NCI-H226 (cell line): ENCODE results near the gene FAM98A.

ENCODE experiments used
- DNase-seq: peaks from one replicate; pipeline ENCODE4 v3.0.0-alpha.2; 2015

Gene FAM98A

DNA sequence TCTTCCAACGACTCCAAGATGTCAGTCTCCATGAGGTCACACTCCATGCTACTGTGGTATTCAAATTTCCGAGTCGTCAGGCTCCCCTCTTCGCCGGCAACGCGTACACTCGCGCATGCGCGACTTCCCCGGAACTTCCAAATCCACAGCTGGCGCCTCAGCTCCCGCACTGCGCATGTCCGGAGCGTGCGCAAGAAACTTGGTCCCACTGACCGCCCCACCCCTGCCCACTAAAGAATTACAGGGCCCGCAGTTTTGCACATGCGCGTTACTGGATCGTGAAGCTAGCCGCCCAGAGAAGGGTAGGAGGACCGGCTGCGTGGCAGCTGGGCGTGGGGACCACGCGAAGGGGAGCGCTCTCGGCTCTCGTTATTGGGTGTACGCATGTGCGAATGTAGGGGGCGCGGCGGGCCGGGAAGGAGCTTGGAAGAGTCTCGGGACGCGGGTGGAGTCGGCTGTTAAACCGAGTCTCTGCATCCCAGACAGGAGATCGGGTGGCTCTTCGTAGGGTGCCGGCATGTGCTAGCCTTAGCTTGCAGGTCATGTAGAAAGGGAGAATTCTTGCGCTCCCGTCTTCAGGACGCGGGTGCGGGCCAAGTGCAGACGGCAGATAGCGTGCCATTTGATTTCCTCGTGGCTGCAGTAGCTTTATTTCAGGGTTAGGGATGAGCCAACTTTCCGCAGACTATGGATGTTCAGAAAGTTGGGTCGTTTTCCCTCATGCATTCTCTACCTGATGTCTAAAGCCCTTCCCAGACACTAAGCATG, at the start of gene FAM98A:
Gene FAM98A (minus strand): TSS at position 125 of the 768 bp plus-strand sequence. CDS start 78 bp downstream, at position 47.
- DNase-seq = peak; percentile 95

DNA sequence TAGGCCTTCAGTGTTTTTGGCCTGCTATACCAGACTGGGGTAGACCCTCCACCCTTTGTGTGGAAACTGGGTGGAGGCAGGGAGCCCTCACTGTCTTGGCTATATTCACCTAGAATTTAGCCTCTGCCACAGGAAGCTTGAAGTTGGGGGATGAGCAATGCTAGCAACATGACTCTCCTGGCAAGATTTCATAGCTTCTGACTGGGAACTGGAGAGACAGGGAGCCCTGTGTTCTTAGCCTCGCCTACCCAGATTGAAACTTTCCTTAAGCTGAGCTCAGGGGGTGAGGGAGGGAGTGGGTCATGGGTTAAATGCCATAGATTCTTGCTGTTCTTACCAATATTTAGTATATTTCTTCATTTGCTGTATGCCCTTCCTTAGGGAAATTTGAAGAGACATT, 46.8 kb upstream of the FAM98A start:
- peak; percentile 23 for DNase-seq

DNA sequence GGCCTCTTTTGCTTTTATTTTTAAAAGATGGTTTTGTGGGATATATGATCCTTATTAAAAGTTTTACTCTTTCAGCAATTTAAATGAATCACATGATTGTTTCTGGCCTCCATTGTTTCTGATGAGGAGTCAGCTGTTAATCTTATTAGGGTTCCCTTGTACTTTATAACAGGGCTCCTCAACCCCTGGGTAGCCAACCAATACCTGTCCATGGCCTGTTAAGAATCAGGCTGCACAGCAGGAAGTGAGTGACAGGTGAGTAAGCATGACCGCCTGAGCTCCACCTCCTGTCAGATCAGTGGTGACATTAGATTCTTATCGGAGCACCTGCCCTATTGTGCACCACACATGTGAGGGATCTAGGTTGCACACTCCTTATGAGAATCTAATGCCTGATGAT, 45.1 kb upstream of the FAM98A start:
- no peak for DNase-seq

DNA sequence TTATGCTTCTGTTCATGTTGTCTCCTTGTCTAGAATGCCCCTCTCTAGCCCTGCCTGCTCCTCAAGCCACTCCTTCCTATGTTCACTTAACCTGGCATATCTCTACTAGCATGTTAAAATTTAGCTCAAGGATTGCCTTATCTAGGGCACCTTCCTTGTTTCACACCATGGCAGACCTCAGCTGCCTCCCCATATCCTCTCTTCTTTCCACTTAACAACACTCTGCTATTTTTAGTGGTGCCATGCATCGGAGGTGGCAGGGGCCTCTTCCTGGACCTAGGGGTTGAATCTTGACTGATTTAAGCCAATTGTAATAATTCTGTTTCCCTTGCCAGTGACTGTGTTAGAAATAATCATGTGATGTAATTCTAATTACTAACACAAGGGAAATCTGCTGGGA, 36.9 kb upstream of the FAM98A start:
- no peak for DNase-seq

DNA sequence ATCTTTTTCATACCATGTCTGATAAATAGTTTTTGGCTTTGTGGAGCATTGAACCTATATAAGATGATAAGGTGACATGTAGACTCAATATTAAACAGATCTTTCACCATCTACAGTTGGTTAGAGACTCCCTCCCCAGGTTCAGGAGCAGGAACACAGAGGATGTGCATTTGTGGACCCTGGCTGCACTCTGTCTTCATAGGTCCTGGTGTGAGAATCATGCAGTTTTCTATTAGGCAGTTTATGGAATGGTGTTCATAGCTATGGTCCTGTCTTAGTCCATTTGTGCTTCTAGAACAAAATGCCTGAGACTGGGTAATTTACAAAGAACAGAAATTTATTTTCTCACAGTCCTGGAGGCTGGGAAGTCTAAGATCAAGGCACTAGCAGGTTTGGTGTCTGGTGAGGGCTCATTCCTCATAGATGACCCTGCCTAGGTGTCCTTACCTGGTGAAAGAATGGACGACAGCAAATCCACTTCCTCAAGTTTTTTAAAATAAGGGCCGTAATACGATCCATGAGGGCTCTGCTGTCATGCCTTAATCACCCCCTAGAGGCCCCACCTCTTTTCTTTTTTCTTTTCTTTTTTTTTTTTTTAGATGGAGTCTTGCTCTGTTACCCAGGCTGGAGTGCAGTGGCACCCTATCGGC, 35.3 kb upstream of the FAM98A start:
- DNase-seq = no peak

DNA sequence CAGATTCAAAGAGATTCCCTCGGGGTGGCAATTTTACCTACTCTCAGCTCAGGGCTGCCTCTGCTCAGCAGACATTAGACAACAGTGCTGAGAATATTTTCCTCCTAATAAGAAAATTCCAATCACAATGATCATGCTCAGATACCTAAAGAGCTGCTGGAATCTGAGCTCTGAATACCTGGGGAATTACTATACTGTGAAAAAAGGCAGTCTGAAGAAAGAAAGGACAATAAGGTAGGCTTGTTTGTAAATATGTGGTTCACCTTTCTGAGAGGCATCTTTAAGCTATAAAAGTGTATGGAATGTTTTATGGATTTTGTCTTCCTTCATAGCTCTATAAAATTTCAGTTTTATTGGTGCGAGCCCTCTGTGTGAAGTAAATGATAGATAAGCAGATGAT, 34.2 kb upstream of the FAM98A start:
- no peak for DNase-seq

DNA sequence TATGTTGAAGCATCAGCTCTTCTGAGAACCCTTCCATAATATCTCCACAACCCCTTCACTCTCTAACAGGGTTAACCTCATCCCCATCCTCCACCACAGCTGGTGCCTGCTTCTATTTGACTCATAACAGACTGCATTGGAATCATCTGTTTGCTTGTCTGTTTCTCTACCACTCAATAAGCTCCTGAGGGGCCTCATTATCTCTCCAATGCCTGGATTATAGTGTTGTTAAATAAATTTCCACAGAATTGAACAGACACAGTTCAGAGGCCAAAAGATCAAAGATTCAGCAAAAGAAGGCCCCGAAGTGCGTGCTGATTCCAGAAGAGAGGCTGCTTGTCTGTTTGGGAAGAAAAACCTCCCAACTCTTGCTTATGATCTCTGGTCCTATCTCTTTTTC, 33.7 kb upstream of the FAM98A start:
- no peak for DNase-seq

DNA sequence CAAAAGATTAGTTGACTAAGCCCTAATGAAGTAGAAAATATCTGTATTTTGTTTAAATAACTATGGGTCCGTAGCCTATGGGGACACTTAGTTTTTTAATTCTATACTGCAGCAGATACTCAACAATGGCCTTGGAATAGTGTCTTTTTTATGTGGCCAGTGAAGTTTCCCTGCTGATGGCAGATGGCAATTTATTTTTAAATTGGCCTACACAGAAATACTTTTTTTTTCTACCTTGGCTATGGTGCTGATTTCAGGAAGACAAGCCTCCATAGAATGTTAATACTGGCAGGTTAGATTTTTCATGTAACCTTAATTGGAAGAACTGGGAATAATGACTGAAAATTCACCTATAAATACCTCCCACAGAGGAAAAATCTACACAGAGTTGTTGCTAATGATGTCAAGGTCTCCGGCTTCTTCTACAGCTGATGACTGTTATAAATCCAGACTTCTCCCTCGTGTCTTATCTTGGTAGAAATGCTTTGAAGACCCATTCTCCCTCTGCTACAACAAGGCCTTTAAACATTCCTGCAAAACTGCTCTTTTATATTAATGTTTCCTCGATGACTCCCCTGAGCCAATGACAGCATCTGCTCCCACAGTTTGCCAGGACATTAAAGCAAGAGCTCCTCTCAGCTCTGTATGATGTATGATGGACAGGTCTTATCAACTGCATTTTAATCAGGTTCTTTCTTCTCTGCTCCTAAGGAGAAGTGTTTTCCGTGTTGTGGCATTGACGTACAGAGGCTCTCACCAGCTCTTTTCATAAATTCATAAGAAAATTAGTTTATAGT, 29.1 kb upstream of the FAM98A start:
- DNase-seq = no peak

DNA sequence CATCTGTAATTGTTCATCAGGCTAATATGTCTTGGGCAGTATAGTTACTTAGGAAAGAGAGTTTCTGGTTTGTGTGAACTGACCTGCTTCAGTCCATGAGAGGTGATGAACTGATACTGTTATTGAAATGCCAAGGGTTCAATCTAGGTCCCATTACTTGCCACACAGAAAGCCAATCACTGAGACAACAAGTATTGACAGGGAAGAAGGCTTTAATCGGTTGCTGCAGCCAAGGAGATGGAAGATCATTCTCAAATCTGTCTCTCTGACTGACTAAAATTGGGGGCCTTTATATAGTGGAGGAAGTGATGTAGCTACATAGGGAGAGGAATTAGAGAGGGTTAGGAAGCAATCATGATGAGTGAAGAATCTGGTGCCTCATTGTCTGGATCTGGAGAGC, 19.9 kb upstream of the FAM98A start:
- DNase-seq = no peak

DNA sequence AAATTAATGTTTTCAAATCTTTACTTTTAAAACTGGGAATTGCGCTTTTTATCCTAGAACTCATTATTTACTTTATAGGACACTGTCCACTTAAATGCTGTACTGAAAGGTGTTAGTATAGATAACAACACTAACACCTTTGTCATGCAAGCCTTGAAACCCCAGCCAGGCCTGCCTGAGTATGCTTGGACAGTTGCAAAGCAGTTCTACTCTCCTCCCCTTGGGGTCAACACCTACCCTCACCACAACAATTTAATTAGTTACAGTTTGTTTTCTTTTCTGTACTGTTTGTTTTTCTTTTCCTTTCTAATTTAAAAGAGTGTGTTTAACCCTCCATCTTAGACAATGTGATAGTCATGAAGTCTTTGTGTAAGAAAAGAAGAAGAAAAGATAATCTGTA, 18.9 kb upstream of the FAM98A start:
- DNase-seq = no peak

DNA sequence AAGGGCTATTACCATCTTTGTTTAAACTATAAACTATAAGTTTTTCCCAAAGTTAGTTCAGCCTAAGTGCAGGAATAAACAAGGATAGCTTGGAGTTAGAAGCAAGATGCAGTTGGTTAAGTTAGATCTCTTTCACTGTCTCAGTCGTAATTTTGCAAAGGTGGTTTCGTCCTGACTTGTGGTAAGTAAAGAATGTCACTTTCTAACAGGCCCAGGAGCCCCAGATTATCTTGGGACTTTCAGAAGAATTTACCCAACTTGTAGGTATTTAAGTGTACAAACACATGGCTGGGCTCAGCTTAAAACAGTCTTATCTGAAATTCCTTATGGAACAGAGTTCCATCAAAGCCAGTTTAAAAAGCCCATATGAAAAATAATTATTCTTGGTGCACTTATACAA, 18.3 kb upstream of the FAM98A start:
- no peak for DNase-seq

DNA sequence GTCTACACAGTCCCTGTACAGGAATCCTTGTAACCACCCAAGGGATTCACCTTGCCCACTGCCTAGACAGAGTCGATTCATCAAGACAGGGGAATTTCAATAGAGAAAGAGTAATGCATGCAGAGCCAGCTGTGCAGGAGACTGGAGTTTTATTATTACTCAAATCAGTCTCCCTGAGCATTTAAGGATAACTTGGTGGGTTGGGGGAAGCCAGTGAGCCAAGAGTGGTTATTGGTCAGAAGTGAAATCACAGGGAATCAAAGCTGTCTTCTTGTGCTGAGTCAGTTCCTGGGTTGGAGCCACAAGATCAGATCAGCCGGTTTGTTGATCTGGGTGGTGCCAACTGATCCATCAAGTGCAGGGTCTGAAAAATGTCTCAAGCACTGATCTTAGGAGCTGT, 17.8 kb upstream of the FAM98A start:
- DNase-seq = no peak

DNA sequence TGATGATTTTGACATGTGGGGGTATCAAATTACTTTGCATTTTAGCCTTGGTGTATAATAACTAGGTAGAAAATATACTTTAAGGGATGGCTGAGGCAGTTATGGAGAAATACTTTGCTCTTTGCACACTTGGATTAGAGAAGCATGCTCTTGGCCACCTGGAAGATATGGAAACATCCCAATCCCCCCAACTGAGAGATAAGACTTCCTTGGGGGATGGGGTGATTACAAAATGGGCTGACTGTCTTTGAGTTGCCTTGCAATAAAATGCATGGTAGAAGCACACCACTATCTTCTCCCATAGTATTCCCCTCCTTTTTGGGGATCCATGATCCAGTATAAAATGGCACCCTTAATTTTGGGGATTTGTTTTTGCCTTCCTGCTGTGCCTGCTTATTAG, 15.1 kb upstream of the FAM98A start:
- DNase-seq = no peak

DNA sequence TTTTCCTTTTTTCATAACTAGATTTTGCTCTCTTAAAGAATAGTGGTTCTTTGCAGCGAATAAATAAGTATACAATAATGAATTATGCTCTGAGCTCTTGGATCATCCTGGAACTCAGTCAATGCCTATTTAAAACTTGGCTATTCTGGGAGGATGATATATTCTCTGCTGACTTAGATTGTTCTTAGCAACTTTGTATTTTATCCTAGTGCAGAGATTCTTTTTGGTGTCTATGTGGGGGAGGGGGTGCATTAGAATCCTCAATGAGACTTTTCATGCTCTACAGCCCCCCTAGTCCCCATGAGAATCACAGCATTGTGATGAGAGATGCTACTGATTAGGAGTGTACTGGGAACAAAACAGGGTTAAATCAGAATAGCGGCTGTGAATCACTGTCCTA, 8.8 kb upstream of the FAM98A start:
- DNase-seq = no peak

DNA sequence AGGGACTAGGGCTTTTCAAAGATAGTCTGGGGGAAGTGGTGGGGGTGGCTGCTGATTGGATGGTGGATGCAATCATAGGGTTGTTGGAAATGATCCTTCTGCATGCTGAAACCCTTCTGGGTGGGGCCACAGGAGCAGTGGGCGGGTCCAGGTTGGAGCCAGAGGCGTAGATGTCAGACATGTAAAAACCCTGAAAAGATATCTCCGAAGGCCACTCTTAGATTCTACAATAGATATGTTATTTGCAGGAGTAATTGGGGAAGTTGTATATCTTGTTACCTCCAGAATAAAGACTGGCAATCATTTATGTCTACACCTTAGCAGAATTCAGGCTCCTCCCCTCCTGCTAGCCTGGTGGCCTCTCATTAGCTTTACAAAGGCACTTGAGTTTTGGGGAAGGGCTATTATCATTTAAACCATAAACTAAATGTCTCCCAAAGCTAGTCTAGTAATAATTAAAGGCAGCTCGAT, 8.2 kb upstream of the FAM98A start:
- no peak for DNase-seq

DNA sequence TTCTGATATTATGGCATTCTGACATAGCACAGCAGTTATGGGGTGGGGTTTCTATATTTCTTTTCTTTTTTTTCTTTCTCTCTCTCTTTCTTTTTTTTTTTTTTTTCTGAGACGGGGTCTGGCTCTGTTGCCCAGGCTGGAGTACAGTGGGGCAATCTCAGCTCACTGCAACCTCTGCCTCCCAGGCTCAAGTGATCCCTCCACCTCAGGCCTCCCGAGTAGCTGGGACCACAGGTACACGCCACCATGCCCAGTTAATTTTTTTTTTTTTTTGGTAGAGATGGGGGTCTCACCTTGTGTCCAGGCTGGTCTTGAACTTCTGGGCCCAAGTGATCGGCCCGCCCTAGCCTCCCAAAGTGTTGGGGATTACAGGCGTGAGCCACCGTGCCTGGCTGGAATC, 7.5 kb upstream of the FAM98A start:
- no peak for DNase-seq

DNA sequence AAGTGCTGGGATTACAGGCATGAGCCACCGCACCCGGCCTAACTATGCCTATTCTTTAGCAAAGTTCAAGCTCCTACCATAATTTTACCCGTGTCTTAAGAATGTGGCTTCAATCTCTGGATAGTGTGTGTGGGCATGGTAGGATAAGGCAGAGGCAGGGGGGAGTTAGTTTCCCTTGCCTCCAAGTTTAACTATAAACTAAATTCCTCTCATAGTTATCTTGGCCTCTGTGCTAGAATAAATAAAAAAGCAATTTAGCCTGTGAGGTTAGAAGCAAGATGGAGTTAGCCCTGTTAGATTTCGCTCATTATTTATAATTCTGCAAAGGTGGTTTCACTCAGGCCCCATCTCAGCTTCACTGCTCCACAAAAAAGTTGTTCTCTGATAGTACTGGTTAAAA, 7.0 kb upstream of the FAM98A start:
- DNase-seq = no peak

DNA sequence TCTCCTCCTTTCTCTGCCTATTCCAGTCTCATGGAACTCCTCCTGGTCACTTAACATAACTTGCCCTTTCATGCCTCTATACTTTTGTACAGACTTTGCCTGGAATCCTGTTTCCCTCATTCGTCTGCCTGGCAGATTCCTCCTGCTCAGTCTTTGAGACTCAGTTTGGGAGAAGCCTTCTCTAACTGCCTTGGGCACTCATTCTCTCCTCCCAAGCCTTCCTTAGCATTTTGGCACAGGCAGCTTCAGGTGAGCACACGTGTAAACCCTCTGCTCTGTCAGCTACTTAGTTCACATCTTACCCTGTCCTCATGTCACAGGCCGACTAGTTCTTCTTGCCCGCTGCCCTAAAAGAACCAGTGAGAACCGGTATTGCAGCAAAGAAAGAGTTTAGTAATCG, 6.0 kb upstream of the FAM98A start:
- no peak for DNase-seq

DNA sequence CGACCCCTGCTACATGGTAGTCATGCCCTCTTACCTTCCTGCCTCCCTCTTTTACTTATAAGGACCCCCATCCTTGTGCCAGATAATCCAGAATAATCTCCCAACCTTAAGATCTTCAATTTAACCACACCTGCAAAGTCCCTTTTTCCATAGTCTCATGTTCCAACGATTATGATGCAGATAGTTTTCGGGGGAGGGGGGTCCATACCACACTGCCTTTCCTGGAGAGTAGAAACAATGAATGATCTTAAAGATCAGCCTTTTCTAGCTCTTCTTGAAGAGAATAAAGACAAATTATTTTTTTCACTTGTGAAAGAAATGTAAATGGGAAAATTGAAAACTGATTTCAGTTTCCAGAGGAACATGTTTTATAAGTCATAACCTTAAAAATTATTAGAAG, 4.3 kb upstream of the FAM98A start:
- DNase-seq = no peak

DNA sequence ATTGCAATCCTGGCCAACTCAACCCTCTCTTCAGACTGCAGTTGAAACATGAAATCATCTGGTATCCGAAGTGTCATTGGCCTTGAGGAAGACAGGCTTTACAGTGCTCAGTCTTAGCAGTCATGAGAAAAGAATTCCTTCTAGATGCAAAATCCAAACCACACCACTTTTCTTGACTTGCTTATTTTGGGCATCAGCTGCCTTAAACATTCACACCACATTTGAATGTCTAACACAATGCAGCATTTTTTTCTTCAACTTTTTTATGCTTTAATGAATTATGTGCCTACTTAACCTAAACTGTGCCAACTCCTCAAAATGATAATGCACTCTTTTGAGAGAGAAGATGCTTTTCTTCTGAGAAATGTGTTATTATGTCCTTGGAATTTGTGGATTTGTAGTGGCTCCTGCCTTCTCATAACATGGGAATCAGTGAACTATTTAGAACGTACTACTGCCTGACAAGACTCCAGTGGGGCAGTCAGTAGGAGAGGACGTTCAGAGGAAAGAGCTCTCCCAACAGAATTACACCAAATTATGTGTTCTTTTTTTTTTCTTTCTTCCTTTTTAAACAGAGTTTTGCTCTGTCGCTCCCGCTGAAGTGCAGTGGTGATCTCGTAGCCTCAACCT, 3.2 kb upstream of the FAM98A start:
- no peak for DNase-seq

DNA sequence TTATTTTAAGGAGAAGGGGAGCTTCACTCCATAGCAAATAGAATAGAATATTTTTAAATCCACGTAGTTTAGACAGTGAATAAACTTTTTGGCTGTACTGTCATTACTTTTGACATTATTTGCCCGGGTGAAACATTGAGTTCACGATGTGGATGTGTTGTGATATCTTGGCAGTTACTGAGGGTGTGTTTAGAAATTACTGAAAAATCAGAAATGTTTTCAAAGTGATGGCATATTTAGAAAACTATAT, 769 bp upstream of the FAM98A start:
- DNase-seq = no peak

DNA sequence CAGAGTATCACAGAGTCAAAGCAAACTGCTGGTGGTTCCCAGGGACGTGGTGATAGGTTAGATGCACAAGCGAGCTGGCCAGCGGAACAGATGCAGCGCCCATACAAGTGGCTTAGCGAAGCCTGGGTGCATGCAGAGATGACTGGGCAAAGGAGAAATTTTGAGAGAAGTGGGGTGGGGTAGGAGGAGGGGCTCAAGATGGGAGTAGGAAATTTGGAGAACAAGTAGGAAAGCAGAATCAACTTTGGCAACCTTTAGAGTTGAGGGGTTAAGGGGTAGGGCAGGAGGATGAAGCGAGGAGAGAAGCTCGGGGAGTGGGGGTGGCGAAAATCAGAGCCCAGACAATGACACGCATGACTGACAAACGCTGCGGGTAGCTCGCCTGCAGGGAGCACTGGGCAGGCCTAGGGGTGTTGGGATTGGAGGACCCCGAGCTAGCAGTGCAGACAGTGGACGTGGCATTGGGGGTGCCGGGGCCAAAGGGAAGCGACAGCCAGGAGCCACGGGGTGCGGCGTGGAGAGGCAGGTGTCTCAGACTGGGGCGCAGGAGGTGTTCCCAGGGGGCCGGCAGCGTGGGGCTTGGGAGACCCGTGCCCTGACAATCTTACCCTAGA, 431 bp downstream of the FAM98A start:
- no peak for DNase-seq

DNA sequence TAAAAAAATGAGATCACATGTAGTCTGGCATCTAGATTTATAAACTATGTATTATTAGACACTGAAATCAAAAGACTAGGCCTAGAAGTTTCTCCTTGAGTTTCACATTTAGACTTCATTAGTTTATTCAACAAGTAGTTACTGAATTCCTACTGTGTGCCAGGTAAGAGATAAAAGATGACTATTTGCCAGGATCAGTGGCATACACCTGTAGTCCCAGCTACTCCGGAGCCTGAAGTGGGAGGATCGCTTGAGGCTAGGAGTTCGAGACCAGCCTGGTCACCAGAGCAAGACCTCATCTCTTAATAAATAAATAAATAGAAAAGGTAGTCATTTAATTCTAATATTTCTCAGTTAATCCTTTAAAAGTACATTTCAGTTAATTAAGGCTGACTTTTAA, 2.1 kb downstream of the FAM98A start:
- no peak for DNase-seq
